ENCODE results near the gene SPTBN5.
A peak's percentile ranks its signal among the peaks of the same experiment; 100 is the strongest.

The SPTBN5 gene

DNA sequence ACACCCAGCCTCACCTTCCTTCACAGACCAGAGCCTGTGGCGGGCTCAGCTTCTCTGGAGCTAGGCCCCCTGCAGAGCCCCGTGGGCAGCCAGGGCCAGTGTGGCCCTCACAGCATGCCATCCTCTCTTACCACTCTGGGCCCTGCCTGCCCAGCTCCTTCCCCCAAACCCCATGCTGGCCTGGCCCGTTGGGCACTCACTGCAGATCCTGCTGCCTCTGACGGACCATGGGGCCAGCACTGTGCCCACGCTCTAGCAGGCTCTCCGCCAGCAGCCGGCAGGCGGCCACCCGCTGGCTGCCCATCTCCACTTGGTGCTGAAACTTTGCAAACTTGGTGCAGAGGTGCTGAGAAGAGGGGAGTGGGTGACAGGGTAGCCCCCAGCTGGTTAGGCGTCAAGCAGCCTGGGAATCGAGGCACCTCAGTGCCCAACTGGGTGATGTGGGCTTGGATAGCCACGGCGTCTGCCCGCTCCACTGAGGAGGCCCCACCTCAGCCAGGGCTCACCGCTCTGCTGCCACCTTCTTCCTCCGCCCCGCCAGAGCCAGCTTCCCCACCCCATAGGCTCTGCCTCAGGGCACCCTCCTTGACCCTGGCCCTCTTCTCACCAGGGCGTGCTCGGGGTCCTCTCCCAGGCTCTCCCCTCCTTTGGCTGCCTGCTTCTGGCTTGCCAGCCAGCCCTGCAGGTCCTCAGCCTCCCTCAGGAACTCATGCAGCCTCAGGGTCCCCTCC lies 22.5 kb downstream of the SPTBN5 start:
- H3K36me3 ChIP-seq = no peaks in the 10 kb centered on the region
- no peak overlapping the region for H3K9ac ChIP-seq
- no peak overlapping the region for H3K4me3 ChIP-seq
- H3K27ac ChIP-seq = no peak overlapping the region
- H3K9me3 ChIP-seq = no peaks in the 10 kb centered on the region
- no peaks in the 10 kb centered on the region for H3K27me3 ChIP-seq
- H3K4me2 ChIP-seq = no peak overlapping the region
- H4K20me1 ChIP-seq = no peaks in the 10 kb centered on the region
- H3K4me1 ChIP-seq = peaks cover 44% of the 10 kb centered on the region
- no peak for TF ChIP-seq Cebpa-rat (IDR thresholded peaks at IDR 0.05)

DNA sequence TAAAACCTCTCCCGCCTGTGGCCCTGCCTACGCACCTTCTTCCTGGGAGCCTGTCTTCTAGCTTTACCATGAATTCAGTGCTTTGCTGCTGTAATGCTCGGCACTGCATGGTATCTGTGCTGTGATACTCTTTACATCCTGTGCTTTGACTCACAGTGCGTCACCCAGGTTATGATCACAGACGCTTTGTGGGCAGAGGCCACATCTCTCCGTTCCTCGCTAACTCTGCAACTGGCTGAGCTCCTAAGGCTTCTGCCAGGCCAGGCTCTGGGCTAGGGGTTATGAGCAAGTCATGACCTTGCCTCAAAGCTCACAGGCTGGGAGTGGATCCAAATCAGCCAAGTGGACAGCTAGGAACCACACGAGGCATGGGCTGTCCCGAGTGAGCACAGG lies 23.2 kb downstream of the SPTBN5 start:
- TF ChIP-seq Cebpa-rat (IDR thresholded peaks at IDR 0.05) = no peak
- Histone ChIP-seq H3K4me3 (no peak overlapping the region), H3K27me3 (no peaks in the 10 kb centered on the region), H3K4me1 (peaks cover 44% of the 10 kb centered on the region), H4K20me1 (no peaks in the 10 kb centered on the region), H3K36me3 (no peaks in the 10 kb centered on the region), H3K27ac (no peak overlapping the region), H3K9me3 (no peaks in the 10 kb centered on the region), H3K4me2 (no peak overlapping the region), H3K9ac (no peak overlapping the region)

DNA sequence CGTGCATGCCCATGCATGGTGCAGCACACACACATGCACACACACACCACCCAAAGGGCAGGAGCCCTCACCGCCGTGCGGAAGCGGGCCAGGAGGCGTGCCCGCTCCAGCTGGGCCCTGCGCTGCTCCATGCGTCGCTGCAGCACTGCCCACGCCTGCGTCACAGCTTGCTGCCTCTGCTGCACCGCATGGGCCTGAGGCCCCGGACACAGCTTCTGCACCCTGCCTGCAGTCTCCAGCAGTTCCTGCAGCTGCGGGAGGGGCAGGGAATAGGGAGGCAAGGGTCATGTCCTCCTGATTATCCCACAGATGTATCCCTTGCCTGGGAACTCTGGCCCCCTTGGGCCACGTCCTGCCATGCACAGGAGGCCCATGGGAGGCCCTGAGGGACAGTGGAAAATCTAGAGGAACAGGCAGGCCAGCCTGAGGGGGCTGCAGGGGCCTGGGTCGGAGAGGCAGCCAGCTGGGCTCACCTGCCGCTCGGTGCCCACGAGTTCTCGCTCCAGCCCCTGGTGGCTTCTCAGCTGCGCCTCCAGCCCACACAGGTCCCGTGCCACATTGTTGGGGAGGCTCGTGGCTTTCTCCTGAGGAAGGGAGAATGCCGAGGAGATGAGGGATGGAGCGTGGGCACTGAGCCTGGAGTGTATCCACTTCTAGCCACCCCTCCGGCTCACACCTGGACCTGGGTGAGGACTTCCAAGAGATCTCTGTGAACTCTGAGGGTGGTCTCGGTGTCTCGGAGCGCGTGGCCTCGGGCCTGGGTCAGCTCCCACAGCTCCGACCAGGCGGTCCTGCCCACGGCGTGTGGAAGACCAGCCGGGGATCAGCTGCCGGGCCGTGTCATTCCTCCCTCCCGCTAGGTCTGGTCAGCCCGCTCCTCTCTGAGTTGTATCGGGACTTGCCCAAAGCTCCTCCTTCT lies 23.8 kb downstream of the SPTBN5 start:
- peaks cover 40% of the 10 kb centered on the region for H3K4me1 ChIP-seq
- no peak overlapping the region for H3K9ac ChIP-seq
- no peak overlapping the region for H3K4me3 ChIP-seq
- no peaks in the 10 kb centered on the region for H3K9me3 ChIP-seq
- no peak overlapping the region for H3K4me2 ChIP-seq
- no peaks in the 10 kb centered on the region for H3K36me3 ChIP-seq
- no peak for TF ChIP-seq Cebpa-rat (IDR thresholded peaks at IDR 0.05)
- no peaks in the 10 kb centered on the region for H3K27me3 ChIP-seq
- no peak overlapping the region for H3K27ac ChIP-seq
- H4K20me1 ChIP-seq = no peaks in the 10 kb centered on the region

DNA sequence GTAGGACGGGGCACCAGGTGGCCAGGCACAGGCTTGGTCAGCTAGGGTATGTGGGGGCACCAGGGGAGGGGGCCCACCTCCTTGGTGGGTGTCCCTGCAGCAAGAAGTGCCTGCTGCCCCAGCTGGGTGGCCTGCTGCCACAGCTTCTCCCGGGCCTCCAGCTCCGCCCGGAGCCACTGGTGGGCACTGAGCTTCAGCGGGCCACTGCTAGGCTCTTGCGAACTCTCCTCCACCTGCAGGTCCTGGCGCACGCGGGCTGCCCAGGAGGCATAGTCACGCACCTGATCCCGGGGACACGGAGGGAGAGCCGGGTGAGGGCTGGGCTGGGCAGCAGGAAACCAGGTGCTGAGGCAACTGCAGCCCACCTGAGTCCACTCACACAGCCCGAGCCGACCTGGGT lies 25.5 kb downstream of the SPTBN5 start:
- H3K27me3 ChIP-seq = no peaks in the 10 kb centered on the region
- no peak overlapping the region for H3K27ac ChIP-seq
- no peaks in the 10 kb centered on the region for H3K9me3 ChIP-seq
- H3K36me3 ChIP-seq = no peaks in the 10 kb centered on the region
- TF ChIP-seq Cebpa-rat (IDR thresholded peaks at IDR 0.05) = no peak
- no peak overlapping the region for H3K4me3 ChIP-seq
- no peak overlapping the region for H3K4me2 ChIP-seq
- no peak overlapping the region for H3K9ac ChIP-seq
- H3K4me1 ChIP-seq = peaks cover 43% of the 10 kb centered on the region
- H4K20me1 ChIP-seq = no peaks in the 10 kb centered on the region

DNA sequence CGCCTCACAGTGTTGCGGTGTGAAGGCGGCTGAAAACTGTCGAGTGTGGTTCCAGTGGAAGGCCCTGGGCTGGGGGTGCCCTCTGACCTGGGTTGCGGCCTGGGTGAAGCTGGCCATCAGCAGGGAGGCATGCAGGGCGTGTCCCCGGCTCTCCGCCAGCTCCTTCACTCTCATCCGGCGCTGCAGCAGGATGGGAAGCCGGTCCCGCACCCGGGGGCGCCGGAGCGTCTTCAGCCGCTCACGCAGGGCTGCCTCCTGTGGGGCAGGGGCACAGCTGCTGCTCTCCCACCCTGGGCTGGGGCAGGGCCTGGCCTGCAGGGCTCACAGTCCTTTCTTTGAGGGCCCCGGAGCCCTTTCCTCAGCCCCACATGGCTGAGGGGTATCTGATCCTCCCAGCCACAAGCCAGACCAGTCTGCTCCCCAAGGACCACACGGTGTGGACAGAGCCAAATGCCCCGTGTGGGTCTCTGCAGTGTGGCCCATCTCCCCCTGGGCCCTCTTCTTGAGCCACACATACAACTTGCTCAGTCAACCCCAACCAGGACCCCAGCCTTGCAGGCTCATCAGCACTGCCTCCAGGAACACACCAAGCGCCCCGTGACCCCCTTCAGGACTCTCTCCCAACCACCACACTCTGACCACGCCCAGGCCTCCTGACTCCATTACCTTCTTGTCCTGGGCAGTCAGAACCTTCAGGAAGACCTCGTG lies 26.8 kb downstream of the SPTBN5 start:
- Histone ChIP-seq H3K4me1 (peaks cover 56% of the 10 kb centered on the region), H3K27ac (no peak overlapping the region; the same call in 1 of the 2 replicates), H3K36me3 (no peaks in the 10 kb centered on the region), H3K27me3 (no peaks in the 10 kb centered on the region), H3K9ac (no peak overlapping the region), H3K9me3 (no peaks in the 10 kb centered on the region), H3K4me2 (peak overlapping the region; percentile 41), H4K20me1 (no peaks in the 10 kb centered on the region), H3K4me3 (no peak overlapping the region)
- no peak for TF ChIP-seq Cebpa-rat (IDR thresholded peaks at IDR 0.05)

DNA sequence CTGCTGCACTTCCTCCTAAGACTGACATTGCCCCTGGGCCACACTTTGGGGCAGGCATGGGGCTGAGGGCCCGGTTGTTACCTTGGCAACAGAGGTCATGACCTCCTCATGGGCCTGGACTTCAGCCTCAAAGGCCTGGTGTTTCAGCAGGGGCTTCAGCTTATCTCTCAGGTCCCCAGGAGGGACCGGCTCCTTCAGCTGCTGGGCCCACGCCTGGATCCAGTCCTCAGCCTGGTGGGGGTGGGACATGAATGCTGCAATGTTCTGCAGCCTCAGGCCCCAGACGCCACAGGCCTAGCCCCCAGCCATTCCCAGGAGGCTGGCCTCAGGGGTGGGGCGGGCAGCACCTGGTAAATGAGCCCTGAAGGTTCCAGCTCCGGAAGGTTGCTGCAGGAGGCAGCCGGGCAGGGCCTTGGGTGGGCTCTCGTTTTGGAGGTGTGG lies 27.6 kb downstream of the SPTBN5 start:
- Histone ChIP-seq H3K36me3 (no peaks in the 10 kb centered on the region), H3K9ac (no peak overlapping the region), H3K4me1 (peaks cover 62% of the 10 kb centered on the region), H3K4me3 (no peak overlapping the region), H3K4me2 (peak overlapping the region; percentile 41), H3K27me3 (no peaks in the 10 kb centered on the region), H3K9me3 (no peaks in the 10 kb centered on the region), H4K20me1 (no peaks in the 10 kb centered on the region), H3K27ac (peak overlapping the region; percentile 4)
- TF ChIP-seq Cebpa-rat (IDR thresholded peaks at IDR 0.05) = no peak

DNA sequence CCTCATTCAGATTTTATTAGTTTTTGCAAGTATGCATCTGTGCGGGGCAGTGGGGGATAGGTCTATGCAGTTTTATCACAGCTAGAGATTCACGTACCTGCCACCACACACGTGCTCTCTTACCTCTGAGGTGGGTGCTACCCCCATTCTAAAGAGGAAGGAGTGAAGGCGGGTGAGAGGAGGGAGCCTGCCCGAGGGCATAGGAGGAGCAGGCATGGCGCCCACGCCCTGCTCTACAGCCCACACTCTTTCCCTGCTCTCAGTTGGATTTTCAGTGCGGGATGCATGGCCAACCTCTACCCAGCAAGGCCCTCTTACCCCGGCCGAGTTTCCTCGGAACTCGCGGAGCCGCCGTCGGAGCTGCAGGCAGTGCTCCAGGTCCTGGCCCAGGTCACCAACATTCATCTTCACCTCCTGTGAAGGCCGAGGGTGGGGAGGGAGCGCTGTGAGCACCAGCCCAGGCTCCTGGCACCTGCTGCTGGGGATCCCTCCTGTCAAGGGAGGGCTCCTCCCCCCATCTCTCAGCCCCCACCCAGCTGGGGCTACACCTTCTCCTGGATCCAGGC lies 28.3 kb downstream of the SPTBN5 start:
- peak overlapping the region; percentile 4 for H3K27ac ChIP-seq
- no peaks in the 10 kb centered on the region for H3K9me3 ChIP-seq

DNA sequence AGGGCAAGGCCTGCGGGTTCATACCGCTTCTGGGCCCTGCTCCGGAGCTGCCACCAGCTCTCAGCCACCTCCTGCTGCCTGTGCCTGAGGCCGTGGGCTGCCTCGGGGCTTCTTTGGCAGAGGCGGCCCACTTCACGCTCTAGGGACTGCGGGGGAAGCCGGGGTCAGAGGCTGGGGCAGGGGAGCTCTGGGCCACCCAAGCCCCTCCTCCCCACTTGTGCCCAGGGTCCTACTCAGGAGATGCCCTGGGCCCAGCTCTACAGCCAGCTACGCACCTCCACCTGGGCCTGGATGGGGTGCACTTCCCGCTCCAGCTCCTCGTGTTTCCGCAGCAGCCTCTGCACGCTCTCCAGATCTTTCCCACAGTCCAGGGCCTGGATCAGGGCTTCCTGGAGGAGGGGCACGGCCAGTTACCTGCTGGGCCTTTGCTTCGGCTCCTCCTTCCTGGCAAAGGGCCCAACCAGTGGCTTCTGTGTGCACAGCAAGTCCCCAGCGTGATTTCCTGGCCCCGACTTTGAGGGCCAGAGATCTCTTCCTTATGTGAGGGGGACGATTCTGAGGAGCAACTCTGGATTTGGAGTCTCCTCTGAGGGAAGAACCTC lies 31.2 kb downstream of the SPTBN5 start:
- Histone ChIP-seq H3K9me3 (no peaks in the 10 kb centered on the region), H4K20me1 (no peaks in the 10 kb centered on the region), H3K36me3 (no peaks in the 10 kb centered on the region), H3K4me3 (no peak overlapping the region), H3K27me3 (no peaks in the 10 kb centered on the region), H3K27ac (peak overlapping the region; percentile 15), H3K4me2 (peak overlapping the region; percentile 76), H3K4me1 (peaks cover 74% of the 10 kb centered on the region), H3K9ac (peak overlapping the region; percentile 11; the same call in 1 of the 2 replicates)
- no peak for TF ChIP-seq Cebpa-rat (IDR thresholded peaks at IDR 0.05)

More for the DNA sequence above, 28.3 kb downstream of the SPTBN5 start:
- no peak for TF ChIP-seq Cebpa-rat (IDR thresholded peaks at IDR 0.05)
- Histone ChIP-seq H3K36me3 (no peaks in the 10 kb centered on the region), H4K20me1 (no peaks in the 10 kb centered on the region), H3K27me3 (no peaks in the 10 kb centered on the region), H3K4me3 (no peak overlapping the region), H3K9ac (no peak overlapping the region), H3K4me1 (peaks cover 62% of the 10 kb centered on the region), H3K4me2 (peak overlapping the region; percentile 41)
